HepG2 (cell line): ENCODE measurements around the gene ORMDL2. TPM values are rescaled to one million over a fixed set of nuclear protein-coding genes. Genes with fewer than 3 reads are reported as not detected.
A peak's percentile ranks its signal among the peaks of the same experiment; 100 is the strongest.

Source experiments
- ATAC-seq: fragments of 200-7000 bp; cut with Tn5 transposase; 3 replicates; pipeline ENCODE4 v1.9.1; 2020; ENCODE audit warnings: mild to moderate bottlenecking, moderate library complexity
- BruUV-seq: library from RNA; stranded (reverse); fragments of 400-500 nt; replicated peaks from 2 replicates; lab custom pipeline; 2021; lab: Mats Ljungman, UMichigan
- CTCF ChIA-PET: fragments of 300-600 bp; formaldehyde crosslinking; extraction: SDS; loops from one replicate; lab custom pipeline; 2021; ENCODE audit warnings: low total read pairs, inconsistent platforms, low intra/inter-chr PET ratio; lab: Yijun Ruan, JAX
- POLR2A ChIA-PET: fragments of 350-600 bp; sonication (Branson Sonifier 250); formaldehyde crosslinking; loops from one replicate; lab custom pipeline; 2020; ENCODE audit warnings: antibody characterized with exemption, inconsistent platforms; lab: Yijun Ruan, JAX
- DNase-seq: peaks from one replicate; pipeline ENCODE4 v3.0.0-alpha.2; 2015; ENCODE audit warnings: low spot score
- FAIRE-seq: peaks from 3 replicates; lab custom pipeline; 2011; peaks lifted over from hg19 to GRCh38; lab: Jason Lieb, UNC
- H2AFZ ChIP-seq: one replicate; pipeline ENCODE4 v1.6.1; 2011; ENCODE audit warnings: low read length, inconsistent platforms
- H3K27ac ChIP-seq: fragments of 300-600 bp; 3 replicates; pipeline ENCODE4 v1.8.0; 2011; ENCODE audit warnings: mixed run types, mild to moderate bottlenecking, mixed read lengths, low read length, inconsistent platforms; ENCODE audit not compliant: insufficient read depth; ENCODE audit errors: extremely low read length
- H3K27me3 ChIP-seq, 2 experiments: fragments of 200-600 bp in 1 of 2; 2 replicates in 1 of 2; 3 replicates in 1 of 2; pipeline versions ENCODE4 v1.6.0 to v1.8.0; 2011; ENCODE audit warnings: low read length in 2 of 2, mild to moderate bottlenecking in 2 of 2, moderate library complexity in 2 of 2, inconsistent platforms in 1 of 2; ENCODE audit not compliant: insufficient read depth in 2 of 2, control insufficient read depth in 1 of 2
- H3K36me3 ChIP-seq, 2 experiments: fragments of 200-600 bp in 1 of 2; replicated peaks in 1 of 2; 2 replicates in 1 of 2; 3 replicates in 1 of 2; pipeline versions ENCODE4 v1.5.1 to v1.8.0; 2011; ENCODE audit warnings: low read length in 2 of 2, inconsistent platforms in 1 of 2; ENCODE audit not compliant: insufficient read depth in 2 of 2, control insufficient read depth in 1 of 2
- H3K4me1 ChIP-seq: 2 replicates; pipeline ENCODE4 v1.5.1; 2012; ENCODE audit warnings: low read length, inconsistent platforms; ENCODE audit not compliant: insufficient read depth
- H3K4me2 ChIP-seq: 2 replicates; pipeline ENCODE4 v1.6.0; 2011; ENCODE audit warnings: low read depth, low read length, inconsistent platforms
- H3K4me3 ChIP-seq, 3 experiments: fragments of 200-600 bp in 1 of 3; sonication (generic), shearing (Covaris generic) in 1 of 3; replicated peaks in 1 of 3; 2 replicates each; pipeline ENCODE4 v1.5.1; 2011 to 2016; ENCODE audit warnings: low read length in 3 of 3, inconsistent platforms in 2 of 3, low read depth in 2 of 3, mild to moderate bottlenecking in 2 of 3, control low read depth in 1 of 3, mixed read lengths in 1 of 3; ENCODE audit not compliant: insufficient read depth in 1 of 3
- H3K79me2 ChIP-seq: one replicate; pipeline ENCODE4 v1.6.1; 2011; ENCODE audit warnings: low read length, inconsistent platforms; ENCODE audit not compliant: insufficient read depth
- H3K9ac ChIP-seq: 2 replicates; pipeline ENCODE4 v1.6.0; 2011; ENCODE audit warnings: mild to moderate bottlenecking, low read depth, low read length, inconsistent platforms; ENCODE audit not compliant: insufficient read depth
- H3K9me3 ChIP-seq: 2 replicates; pipeline ENCODE4 v1.5.1; 2012; ENCODE audit warnings: mild to moderate bottlenecking, low read length
- H4K20me1 ChIP-seq: 2 replicates; pipeline ENCODE4 v1.6.0; 2011; ENCODE audit warnings: inconsistent platforms, mild to moderate bottlenecking, low read length, moderate library complexity; ENCODE audit not compliant: insufficient read depth
- CREB3 ChIP-seq: sonication (generic); formaldehyde crosslinking; IDR thresholded peaks from 2 replicates; pipeline ENCODE4 v1.5.0; 2020; ENCODE audit warnings: missing genetic modification reagents
- EP300 ChIP-seq, 3 experiments: sonication (generic) in 1 of 3; formaldehyde crosslinking in 1 of 3; IDR thresholded peaks; 2 replicates each; pipeline versions ENCODE4 v1.5.1 to v1.6.1; 2011 to 2020; ENCODE audit warnings: low read depth in 2 of 3, low read length in 2 of 3, borderline replicate concordance in 1 of 3, improper control_type of control experiment in 1 of 3, mild to moderate bottlenecking in 1 of 3, missing genetic modification reagents in 1 of 3, moderate library complexity in 1 of 3
- GPN1 ChIP-seq: sonication (generic); formaldehyde crosslinking; IDR thresholded peaks from 2 replicates; pipeline ENCODE4 v1.5.1; 2020; ENCODE audit warnings: missing genetic modification reagents, borderline replicate concordance
- KLF12 ChIP-seq: sonication (generic); formaldehyde crosslinking; IDR thresholded peaks from 2 replicates; pipeline ENCODE4 v1.4.0; 2020; ENCODE audit warnings: missing genetic modification reagents, borderline replicate concordance
- MAF1 ChIP-seq: sonication (generic); formaldehyde crosslinking; IDR thresholded peaks from 2 replicates; pipeline ENCODE4 v1.5.0; 2020; ENCODE audit warnings: missing genetic modification reagents, borderline replicate concordance
- MEF2D ChIP-seq: sonication (generic); formaldehyde crosslinking; IDR thresholded peaks from 2 replicates; pipeline ENCODE4 v1.5.1; 2020; ENCODE audit warnings: mild to moderate bottlenecking, missing genetic modification reagents
- PAF1 ChIP-seq: IDR thresholded peaks from 2 replicates; pipeline ENCODE4 v1.6.1; 2016; ENCODE audit warnings: missing genetic modification reagents, missing compliant biosample characterization
- SOX5 ChIP-seq: IDR thresholded peaks from 2 replicates; pipeline ENCODE4 v1.6.1; 2016; ENCODE audit warnings: borderline replicate concordance
- SRSF4 ChIP-seq: fragments of 200-400 bp; formaldehyde crosslinking; IDR thresholded peaks from one replicate; pipeline ENCODE4 v1.6.1; 2018; ENCODE audit warnings: mild to moderate bottlenecking, low read depth, low read length, moderate library complexity; ENCODE audit not compliant: poor library complexity, severe bottlenecking
- ZFP82 ChIP-seq: sonication (generic); formaldehyde crosslinking; IDR thresholded peaks from 2 replicates; pipeline ENCODE4 v1.5.1; 2020; ENCODE audit warnings: mild to moderate bottlenecking, missing genetic modification reagents, borderline replicate concordance
- ZMAT3 ChIP-seq: sonication (generic); formaldehyde crosslinking; conservative IDR thresholded peaks from 2 replicates; pipeline ENCODE4 v1.7.0; 2021; ENCODE audit warnings: missing genetic modification reagents
- ZNF160 ChIP-seq: sonication (generic); formaldehyde crosslinking; IDR thresholded peaks from 2 replicates; pipeline ENCODE4 v1.8.0; 2022; ENCODE audit warnings: mild to moderate bottlenecking, inconsistent platforms, missing genetic modification reagents
- ZNF205 ChIP-seq: IDR thresholded peaks from 2 replicates; pipeline ENCODE4 v1.6.1; 2018; ENCODE audit warnings: missing biosample characterization, missing genetic modification reagents
- ZNF343 ChIP-seq: sonication (generic); formaldehyde crosslinking; IDR thresholded peaks from 2 replicates; pipeline ENCODE4 v1.4.0; 2020; ENCODE audit warnings: mild to moderate bottlenecking, missing genetic modification reagents
- ZNF556 ChIP-seq: sonication (generic); formaldehyde crosslinking; IDR thresholded peaks from 2 replicates; pipeline ENCODE4 v1.4.0; 2020; ENCODE audit warnings: mild to moderate bottlenecking, missing genetic modification reagents, borderline replicate concordance
- ZNF746 ChIP-seq: sonication (generic); formaldehyde crosslinking; IDR thresholded peaks from 2 replicates; pipeline ENCODE4 v1.8.0; 2022; ENCODE audit warnings: mild to moderate bottlenecking, missing genetic modification reagents
- WGBS: methylation state at CpG from one replicate; pipeline ENCODE4 v1.1.6; 2017; ENCODE audit warnings: low lambda C conversion rate; 5-methylcytosine and 5-hydroxymethylcytosine counted together
- in situ Hi-C: cut with HindIII; loops from 2 replicates; pipeline ENCODE4 v1.10.0; 2017; ENCODE audit warnings: low pct_unique_long_range_greater_than_20kb; ENCODE audit not compliant: extremely low pct_ligation_motif_present
- intact Hi-C: fragments of 100-400 bp; cut with micrococcal nuclease; formaldehyde crosslinking; loops from one replicate; pipeline ENCODE4 v1.10.0; 2022; ENCODE audit not compliant: unreplicated experiment
- polyA plus RNA-seq, 8 experiments: library from polyadenylated mRNA; depleted of rRNA in 3 of 8; stranded (reverse) in 7 of 8; unstranded in 1 of 8; fragments of >200 nt; fragmentation: Illumina TruSeq in 4 of 8; extraction: Trizol in 4 of 8; gene quantifications; 2 replicates each; pipeline versions ENCODE4 v1.2.1 to v1.2.3, GENCODE V29; 2011 to 2016; ENCODE audit warnings: low read depth in 4 of 8, missing spikeins in 1 of 8, mixed read lengths in 1 of 8; ENCODE audit not compliant: insufficient read depth in 1 of 8
- total RNA-seq, 5 experiments: library from RNA; depleted of rRNA; stranded (reverse); fragments of >200 nt; fragmentation: Illumina TruSeq; extraction: Trizol; gene quantifications; 2 replicates each; pipeline ENCODE4 v1.2.3, GENCODE V29; 2016; ENCODE audit warnings: low read depth in 1 of 5

The ORMDL2 gene
- total and polyA plus RNA-seq, 2 of the 13 experiments (the other 11 are each of a cell fraction or from before 2014, with no cell fraction given) = 24.0 to 28.6 TPM

GRCh38 chr12:55816881-55817344 lies 928 bp upstream of the ORMDL2 start:
- FAIRE-seq (no peak), DNase-seq (no peak), ATAC-seq (peak; percentile 1; the same call in 2 of the 3 replicates)
- peak overlapping the region; percentile 75 for H2AFZ ChIP-seq
- H3K79me2 ChIP-seq = peaks cover 70% of the 10 kb centered on the region
- POLR2A ChIA-PET = interaction anchor here (0.7 to 6.2 kb wide), 18 partner anchors 8 to 908 kb away, joined by 3 to 206 read pairs (median 8); partner anchors contain the start of genes CD63, DGKA, DNAJC14 and NACA
- peak overlapping the region; percentile 74 for H3K4me2 ChIP-seq
- H3K36me3 ChIP-seq = peaks cover 7 to 33% of the 10 kb centered on the region in 2 experiments
- intact Hi-C loops = loop anchor here (1.0 kb wide), 1 partner anchor 110 kb away; the partner anchor contains the start of gene PYM1
- under 1% methylated on average over 14 of the region's 14 CpGs for WGBS
- peaks cover 10% of the 10 kb centered on the region for H4K20me1 ChIP-seq
- CTCF ChIA-PET = interaction anchor here (1.3 kb wide), 1 partner anchor 78 kb away, joined by 3 read pairs; no protein-coding TSS in a partner anchor
- H3K4me3 ChIP-seq = peak overlapping the region; percentile 79 to 93 (median 82)
- peak overlapping the region; percentile 79 for H3K27ac ChIP-seq
- H3K4me1 ChIP-seq = peaks cover 56% of the 10 kb centered on the region
- H3K27me3 ChIP-seq = no peaks in the 10 kb centered on the region; a peak in 1 of 5 replicates
- H3K9me3 ChIP-seq = no peaks in the 10 kb centered on the region
- in situ Hi-C loops = no loop called here
- TF ChIP-seq ZMAT3 (CRISPR knock-in tag) = 0 out of 2 replicates have a peak, but pooled peaks have one; percentile 6
- TF ChIP-seq KLF12 (CRISPR knock-in tag) = no peak
- TF ChIP-seq SRSF4 = no peak
- TF ChIP-seq ZNF746 (CRISPR knock-in tag) = 0 out of 2 replicates have a peak, but pooled peaks have one; percentile 33
- TF ChIP-seq ZNF556 = peak; percentile 16; the same call in 1 of the 2 replicates
- TF ChIP-seq MAF1 = no peak
- TF ChIP-seq ZFP82 = no peak
- H3K9ac ChIP-seq = peak overlapping the region; percentile 93
- BruUV-seq = TSS peak; percentile 82

GRCh38 chr12:55818140-55818728 lies 393 bp downstream of the ORMDL2 start:
- Histone ChIP-seq H3K79me2 (peaks cover 57% of the 10 kb centered on the region), H3K36me3 (peaks cover 12 to 33% of the 10 kb centered on the region in 2 experiments), H3K27me3 (no peaks in the 10 kb centered on the region; a peak in 1 of 5 replicates), H3K4me2 (peak overlapping the region; percentile 87), H4K20me1 (peaks cover 6% of the 10 kb centered on the region; the same call in 1 of the 2 replicates), H3K4me1 (peaks cover 57% of the 10 kb centered on the region), H3K9me3 (no peaks in the 10 kb centered on the region), H3K27ac (peak overlapping the region; percentile 34), H3K4me3 (peak overlapping the region; percentile 81 to 82 (median 82)), H2AFZ (no peak overlapping the region), H3K9ac (peak overlapping the region; percentile 78)
- in situ Hi-C loops = no loop called here
- WGBS = 3% methylated on average over 16 of the region's 17 CpGs
- TSS peak; percentile 72 for BruUV-seq
- DNase-seq (no peak), ATAC-seq (peak; percentile 64), FAIRE-seq (no peak)
- ChIA-PET POLR2A (interaction anchor here (0.6 to 6.2 kb wide), 25 partner anchors 9 to 1538 kb away, joined by 3 to 206 read pairs (median 6); partner anchors contain the start of genes CBX5, CD63, DGKA and DNAJC14), CTCF (no interaction called here)
- intact Hi-C loops = no loop called here
- no peak; the same call in 1 of the 2 replicates for TF ChIP-seq SOX5
- no peak for TF ChIP-seq EP300 (IDR thresholded peaks at IDR 0.05; ENCODE audit: low read depth in 2 of 2, low read length in 2 of 2)
- TF ChIP-seq EP300 (CRISPR knock-in tag; IDR thresholded peaks at IDR 0.05; ENCODE audit: borderline replicate concordance) = 0 out of 2 replicates have a peak, but pooled peaks have one; percentile 30
- TF ChIP-seq ZNF205 = no peak
- TF ChIP-seq ZNF160 (CRISPR knock-in tag) = no peak
- no peak for TF ChIP-seq MEF2D (CRISPR knock-in tag)
- TF ChIP-seq ZNF343 (CRISPR knock-in tag) = 0 out of 2 replicates have a peak, but pooled peaks have one; percentile 40
- TF ChIP-seq GPN1 (CRISPR knock-in tag) = no peak
- 0 out of 2 replicates have a peak, but pooled peaks have one; percentile 30 for TF ChIP-seq PAF1
- TF ChIP-seq CREB3 = no peak
